Endothelial cell of umbilical vein (primary cell): ENCODE measurements around the gene HSBP1.

Source experiments
- POLR2A ChIP-seq: IDR thresholded peaks from 2 replicates; pipeline ENCODE4 v1.6.1; 2012; ENCODE audit warnings: low read depth, mild to moderate bottlenecking, control low read depth, low read length
- TF ChIP-seq, protein P1 (sequence below), 2 donors: IDR thresholded peaks; 1 replicate in 1 of 2; 2 replicates in 1 of 2; pipeline ENCODE4 v1.5.1; 2011; ENCODE audit warnings: low read length in 2 of 2, mild to moderate bottlenecking in 2 of 2, moderate library complexity in 2 of 2, control low read depth in 1 of 2, inconsistent platforms in 1 of 2, low read depth in 1 of 2; ENCODE audit not compliant: insufficient read depth in 1 of 2; ENCODE audit errors: extremely low read depth in 1 of 2

DNA sequence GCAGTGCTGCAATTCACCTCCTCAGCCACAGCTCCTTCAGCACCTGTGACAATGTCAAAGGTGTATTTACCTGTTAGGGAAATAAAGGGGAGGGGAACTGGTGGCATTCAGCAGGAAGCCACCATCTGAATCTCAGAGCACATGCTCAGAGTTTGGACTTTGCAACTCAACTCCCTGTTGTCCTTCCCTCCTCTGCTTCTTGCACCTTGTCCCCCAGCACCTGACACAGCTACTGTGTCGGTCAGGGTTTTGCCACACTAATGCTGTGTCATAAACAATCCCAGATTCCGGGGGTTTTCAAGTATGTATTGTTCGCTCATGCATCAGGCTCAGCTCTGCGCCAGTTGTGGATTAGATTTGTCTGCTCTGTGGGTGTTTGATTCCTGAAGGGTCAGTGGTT is 43.7 kb downstream of the HSBP1 start:
- TF ChIP-seq, protein P1, sequence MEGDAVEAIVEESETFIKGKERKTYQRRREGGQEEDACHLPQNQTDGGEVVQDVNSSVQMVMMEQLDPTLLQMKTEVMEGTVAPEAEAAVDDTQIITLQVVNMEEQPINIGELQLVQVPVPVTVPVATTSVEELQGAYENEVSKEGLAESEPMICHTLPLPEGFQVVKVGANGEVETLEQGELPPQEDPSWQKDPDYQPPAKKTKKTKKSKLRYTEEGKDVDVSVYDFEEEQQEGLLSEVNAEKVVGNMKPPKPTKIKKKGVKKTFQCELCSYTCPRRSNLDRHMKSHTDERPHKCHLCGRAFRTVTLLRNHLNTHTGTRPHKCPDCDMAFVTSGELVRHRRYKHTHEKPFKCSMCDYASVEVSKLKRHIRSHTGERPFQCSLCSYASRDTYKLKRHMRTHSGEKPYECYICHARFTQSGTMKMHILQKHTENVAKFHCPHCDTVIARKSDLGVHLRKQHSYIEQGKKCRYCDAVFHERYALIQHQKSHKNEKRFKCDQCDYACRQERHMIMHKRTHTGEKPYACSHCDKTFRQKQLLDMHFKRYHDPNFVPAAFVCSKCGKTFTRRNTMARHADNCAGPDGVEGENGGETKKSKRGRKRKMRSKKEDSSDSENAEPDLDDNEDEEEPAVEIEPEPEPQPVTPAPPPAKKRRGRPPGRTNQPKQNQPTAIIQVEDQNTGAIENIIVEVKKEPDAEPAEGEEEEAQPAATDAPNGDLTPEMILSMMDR (IDR thresholded peaks at IDR 0.05; ENCODE audit: extremely low read depth in 1 of 2, insufficient read depth in 1 of 2, low read depth in 1 of 2, low read length in 2 of 2): no peak
- TF ChIP-seq POLR2A: no peak
